NCI-H69 (cell line): ENCODE measurements around the gene SPDYE1.
"Not testable (repeated sequence)": the region's sequence is repeated elsewhere in the genome, so short reads cannot be mapped to it uniquely, and the experiment has no call there.

Experiments
- DNase-seq: peaks from one replicate; lab custom pipeline; 2025; lab: John Stamatoyannopoulos, UW

Gene SPDYE1

GRCh38 chr7:43997532-43997931 lies at the start of gene SPDYE1:
Gene SPDYE1, plus strand, starts transcription at chr7:43997897. Its CDS starts 2,053 bp downstream, at chr7:43999950.
- DNase-seq, result not testable (repeated sequence)

- no peak for DNase-seq
Measured at GRCh38 chr7:43952028-43952427, 45.7 kb upstream of the SPDYE1 start.

GRCh38 chr7:43953071-43953470 lies 44.6 kb upstream of the SPDYE1 start:
- no peak for DNase-seq

- DNase-seq, result peak; percentile 63
Measured at GRCh38 chr7:43954524-43955228, 43.0 kb upstream of the SPDYE1 start.

GRCh38 chr7:43956027-43956426 lies 41.7 kb upstream of the SPDYE1 start:
- no peak for DNase-seq

- no peak for DNase-seq
Measured at GRCh38 chr7:43960933-43961332, 36.8 kb upstream of the SPDYE1 start.

- not testable (repeated sequence) for DNase-seq
Measured at GRCh38 chr7:43966392-43966791, 31.3 kb upstream of the SPDYE1 start.

GRCh38 chr7:43968172-43969040 lies 29.3 kb upstream of the SPDYE1 start:
- DNase-seq, result not testable (repeated sequence)

GRCh38 chr7:43969586-43969985 lies 28.1 kb upstream of the SPDYE1 start:
- DNase-seq, result not testable (repeated sequence)

GRCh38 chr7:43970698-43971097 lies 27.0 kb upstream of the SPDYE1 start:
- not testable (repeated sequence) for DNase-seq

- DNase-seq, result not testable (repeated sequence)
Measured at GRCh38 chr7:43974033-43974573, 23.6 kb upstream of the SPDYE1 start.

GRCh38 chr7:43974725-43975482 lies 22.8 kb upstream of the SPDYE1 start:
- not testable (repeated sequence) for DNase-seq

- DNase-seq, result no peak
Measured at GRCh38 chr7:43977525-43977924, 20.2 kb upstream of the SPDYE1 start.

- not testable (repeated sequence) for DNase-seq
Measured at GRCh38 chr7:43978102-43978501, 19.6 kb upstream of the SPDYE1 start.

- not testable (repeated sequence) for DNase-seq
Measured at GRCh38 chr7:43982848-43983247, 14.8 kb upstream of the SPDYE1 start.

- peak; percentile 21 for DNase-seq
Measured at GRCh38 chr7:43983736-43984135, 14.0 kb upstream of the SPDYE1 start.

- DNase-seq, result peak; percentile 73
Measured at GRCh38 chr7:43985904-43986864, 11.5 kb upstream of the SPDYE1 start.

GRCh38 chr7:43987476-43987875 lies 10.2 kb upstream of the SPDYE1 start:
- DNase-seq, result not testable (repeated sequence)

GRCh38 chr7:43990011-43990585 lies 7.6 kb upstream of the SPDYE1 start:
- DNase-seq, result not testable (repeated sequence)

- peak; percentile 22 for DNase-seq
Measured at GRCh38 chr7:43990829-43991228, 6.9 kb upstream of the SPDYE1 start.
